ENCODE measurements around the gene H1-8. TPM values are rescaled to one million over a fixed set of nuclear protein-coding genes. Genes with fewer than 3 reads are reported as not detected.

H1-8 gene
- total RNA-seq, 2 experiments from 2014 or later = not detected

DNA sequence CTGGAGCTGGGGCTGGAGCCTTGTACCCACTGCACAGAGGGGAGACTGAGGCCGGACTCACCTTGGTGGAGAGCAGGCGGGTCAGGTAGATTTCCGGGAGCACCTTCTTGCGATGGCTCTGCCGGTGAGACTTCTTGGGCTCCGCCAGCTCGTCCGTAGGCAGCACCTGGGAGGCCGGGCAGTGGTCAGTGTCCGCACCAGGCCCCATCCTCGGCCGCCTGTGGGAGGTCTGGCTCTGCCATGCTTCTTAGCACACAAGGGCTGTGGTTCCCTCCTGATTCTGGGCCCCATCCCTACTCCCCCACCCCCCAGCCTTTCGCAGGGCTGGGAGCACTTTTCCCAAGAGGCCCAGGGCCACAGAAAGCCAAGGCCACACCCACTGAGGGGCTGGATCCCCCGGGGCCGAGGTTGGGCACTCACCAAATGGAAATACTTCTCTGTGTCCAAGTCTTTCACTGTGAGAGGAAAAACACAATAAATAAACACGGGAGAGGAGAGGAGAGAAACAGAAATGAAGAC lies 17.4 kb downstream of the H1-8 start:
- Mint-ChIP-seq H3K4me1 (no peaks in the 10 kb centered on the region), H3K4me3 (no peak overlapping the region), H3K27me3 (no peaks in the 10 kb centered on the region), H3K9me3 (ENCODE audit: low read depth) (no peaks in the 10 kb centered on the region), H3K36me3 (ENCODE audit: low read depth) (no peaks in the 10 kb centered on the region), H3K27ac (no peak overlapping the region)
- DNase-seq = no peak
- intact Hi-C loops (cut with DNase I, micrococcal nuclease) = no loop called here
- no peak for ATAC-seq
- ChIA-PET CTCF (no interaction called here), POLR2A (no interaction called here)

DNA sequence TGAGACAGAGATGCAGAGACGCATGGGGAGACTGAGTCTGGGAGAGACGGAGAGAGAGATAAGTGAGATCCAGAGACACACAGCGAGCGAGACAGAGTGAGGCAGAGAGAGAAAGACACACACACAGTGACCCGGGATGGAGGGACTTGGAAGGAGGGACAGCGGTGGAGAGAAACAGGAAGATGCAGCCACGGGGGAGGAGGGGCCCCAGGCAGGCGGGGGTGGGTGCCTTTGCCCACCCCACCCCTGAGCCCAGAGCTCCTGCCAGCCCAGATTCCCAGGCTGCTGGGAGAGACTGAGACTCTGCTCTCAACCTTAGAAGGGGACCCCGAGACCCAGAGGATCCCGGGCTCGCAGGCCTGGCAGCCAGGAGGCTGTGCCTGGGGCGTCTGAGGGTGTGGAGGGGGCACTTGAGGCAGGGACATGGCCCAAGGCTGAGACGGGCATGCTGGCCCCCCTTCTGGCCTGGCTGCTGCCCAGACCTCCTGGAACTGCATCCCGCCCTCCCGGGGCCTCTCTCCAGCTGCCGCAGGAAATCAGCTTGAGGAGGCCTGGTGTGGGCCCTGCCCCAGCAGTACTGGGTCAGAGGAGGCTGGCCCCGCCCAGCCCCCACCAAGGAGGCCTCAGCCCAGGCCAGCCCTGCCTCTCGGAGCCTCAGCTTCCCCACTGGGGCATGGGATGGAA lies 18.1 kb downstream of the H1-8 start:
- no peak overlapping the region for H3K27ac Mint-ChIP-seq
- no peaks in the 10 kb centered on the region for H3K9me3 Mint-ChIP-seq (ENCODE audit: low read depth)
- ATAC-seq = no peak
- intact Hi-C loops (cut with DNase I, micrococcal nuclease) = no loop called here
- H3K4me1 Mint-ChIP-seq = no peaks in the 10 kb centered on the region
- ChIA-PET POLR2A (no interaction called here), CTCF (no interaction called here)
- H3K27me3 Mint-ChIP-seq = no peaks in the 10 kb centered on the region
- H3K36me3 Mint-ChIP-seq (ENCODE audit: low read depth) = no peaks in the 10 kb centered on the region
- no peak for DNase-seq
- H3K4me3 Mint-ChIP-seq = no peak overlapping the region

DNA sequence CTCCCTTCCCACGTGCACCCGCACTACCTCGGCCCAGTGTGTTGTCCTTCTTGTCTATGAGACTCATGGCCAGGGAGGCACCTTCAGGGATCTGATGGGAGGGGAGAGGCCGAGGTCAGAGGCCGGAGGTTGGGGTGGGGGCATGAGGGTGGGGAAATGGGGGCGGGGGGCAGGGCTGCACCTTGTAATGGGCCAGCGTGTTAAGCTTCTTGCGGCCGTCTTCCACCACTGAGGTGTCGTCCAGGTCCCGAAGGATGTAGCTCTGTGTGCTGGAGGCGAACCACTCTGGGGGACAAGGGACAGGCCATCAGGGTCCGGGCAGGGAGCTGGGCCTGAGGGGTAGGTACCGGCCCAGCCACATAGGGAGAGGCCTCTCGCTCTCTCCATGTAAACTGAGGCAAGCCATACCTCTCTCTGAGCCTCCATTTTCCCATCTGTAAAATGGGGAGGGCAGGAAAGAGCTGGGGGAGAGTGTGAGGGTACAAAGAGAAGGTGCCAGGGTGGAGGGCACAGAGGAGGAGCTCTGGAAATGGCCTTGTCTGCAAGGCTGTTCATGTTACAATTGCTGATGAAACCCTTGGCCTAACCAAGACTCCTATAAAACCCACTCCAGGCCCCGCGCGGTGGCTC lies 18.8 kb downstream of the H1-8 start:
- Mint-ChIP-seq H3K27me3 (no peaks in the 10 kb centered on the region), H3K9me3 (ENCODE audit: low read depth) (no peaks in the 10 kb centered on the region), H3K4me3 (no peak overlapping the region), H3K4me1 (no peaks in the 10 kb centered on the region), H3K36me3 (ENCODE audit: low read depth) (no peaks in the 10 kb centered on the region), H3K27ac (no peak overlapping the region)
- ChIA-PET POLR2A (no interaction called here), CTCF (no interaction called here)
- no peak for DNase-seq
- no peak for ATAC-seq
- intact Hi-C loops (cut with DNase I, micrococcal nuclease) = no loop called here

DNA sequence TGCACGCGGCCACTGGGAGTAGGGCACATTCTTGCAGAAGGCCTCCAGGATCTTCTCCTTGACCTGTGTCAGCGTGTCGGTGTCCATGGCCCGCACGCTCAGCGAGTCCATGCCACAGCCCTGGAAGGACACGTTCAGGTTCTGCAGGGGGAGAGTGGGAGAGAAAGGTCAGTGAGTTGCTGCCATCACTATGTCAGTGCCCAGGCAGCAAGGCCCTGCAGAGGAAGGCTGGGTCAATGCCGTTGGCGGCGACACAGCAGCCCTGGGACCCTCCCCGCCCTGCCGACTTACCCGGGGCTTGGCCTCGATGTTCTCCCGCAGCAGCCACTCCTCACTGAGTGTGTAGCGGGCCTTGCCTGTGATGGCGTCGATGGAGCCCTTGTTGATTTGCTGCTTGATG lies 19.8 kb downstream of the H1-8 start:
- no peak for ATAC-seq
- H3K4me1 Mint-ChIP-seq = no peaks in the 10 kb centered on the region
- CTCF ChIA-PET = no interaction called here
- H3K27ac Mint-ChIP-seq = no peak overlapping the region
- H3K4me3 Mint-ChIP-seq = no peak overlapping the region
- H3K27me3 Mint-ChIP-seq = no peaks in the 10 kb centered on the region
- intact Hi-C loops (cut with DNase I, micrococcal nuclease) = no loop called here
- DNase-seq = no peak
- H3K9me3 Mint-ChIP-seq (ENCODE audit: low read depth) = no peaks in the 10 kb centered on the region
- POLR2A ChIA-PET = no interaction called here
- no peaks in the 10 kb centered on the region for H3K36me3 Mint-ChIP-seq (ENCODE audit: low read depth)

DNA sequence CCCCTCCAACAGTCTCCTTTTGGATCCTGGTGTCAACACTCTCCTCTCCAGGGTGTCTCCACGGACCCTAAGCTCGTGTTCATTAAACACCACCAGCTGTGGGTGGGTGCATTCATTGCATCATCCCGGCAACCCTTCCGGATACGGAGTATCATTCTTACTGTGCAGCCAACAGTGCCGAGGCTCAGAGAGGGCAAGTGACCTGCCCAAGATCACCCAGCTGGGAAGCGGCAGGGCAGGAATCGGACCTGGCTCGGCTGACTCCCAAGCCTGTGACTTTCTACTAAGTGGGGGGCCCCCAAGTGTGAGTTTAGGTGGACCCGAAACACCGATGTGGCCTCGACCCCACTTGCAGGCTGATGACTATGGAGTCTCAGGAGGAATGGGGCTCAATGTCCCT lies 20.4 kb downstream of the H1-8 start:
- H3K9me3 Mint-ChIP-seq (ENCODE audit: low read depth) = no peaks in the 10 kb centered on the region
- H3K27me3 Mint-ChIP-seq = no peaks in the 10 kb centered on the region
- H3K4me3 Mint-ChIP-seq = no peak overlapping the region
- POLR2A ChIA-PET = no interaction called here
- CTCF ChIA-PET = no interaction called here
- ATAC-seq (no peak), DNase-seq (no peak)
- no peak overlapping the region for H3K27ac Mint-ChIP-seq
- intact Hi-C loops (cut with DNase I, micrococcal nuclease) = no loop called here
- no peaks in the 10 kb centered on the region for H3K4me1 Mint-ChIP-seq
- no peaks in the 10 kb centered on the region for H3K36me3 Mint-ChIP-seq (ENCODE audit: low read depth)

DNA sequence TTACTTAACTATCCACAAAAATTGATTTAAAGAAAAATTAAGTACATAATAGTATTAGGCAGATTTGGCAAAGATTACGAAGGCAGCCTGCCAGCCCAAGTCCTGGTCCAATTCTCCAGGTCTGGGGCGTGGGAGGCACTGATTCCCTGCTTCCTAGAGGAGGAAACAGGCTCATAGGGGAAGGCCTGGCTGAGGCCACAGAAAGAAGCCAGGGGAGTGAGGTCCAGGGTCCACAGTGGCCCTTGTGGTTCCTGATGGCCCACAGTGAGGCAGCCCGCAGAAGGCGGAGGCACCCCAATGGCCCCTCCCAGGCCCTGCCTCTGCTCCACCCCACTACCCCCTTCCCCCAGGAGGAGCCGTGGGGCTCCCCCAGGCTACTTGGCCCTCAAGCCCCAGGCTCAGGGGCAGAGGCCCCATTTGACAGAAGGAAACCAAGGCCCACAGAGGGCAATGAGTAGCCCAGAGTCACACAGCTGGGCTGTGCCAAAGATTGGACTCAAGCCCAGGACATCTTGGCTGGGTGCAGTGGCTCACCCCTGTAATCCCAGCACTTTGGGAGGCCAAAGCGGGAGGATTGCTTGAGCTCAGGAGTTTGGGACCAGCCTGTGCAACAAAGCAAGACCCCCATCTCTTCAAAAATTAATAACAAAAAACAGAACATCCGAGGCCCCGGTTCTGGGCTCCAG lies 21.0 kb downstream of the H1-8 start:
- intact Hi-C loops (cut with DNase I, micrococcal nuclease) = no loop called here
- Mint-ChIP-seq H3K4me3 (no peak overlapping the region), H3K9me3 (ENCODE audit: low read depth) (no peaks in the 10 kb centered on the region), H3K4me1 (no peaks in the 10 kb centered on the region), H3K36me3 (ENCODE audit: low read depth) (no peaks in the 10 kb centered on the region), H3K27me3 (no peaks in the 10 kb centered on the region), H3K27ac (no peak overlapping the region)
- ATAC-seq (no peak), DNase-seq (no peak)
- ChIA-PET POLR2A (no interaction called here), CTCF (no interaction called here)

DNA sequence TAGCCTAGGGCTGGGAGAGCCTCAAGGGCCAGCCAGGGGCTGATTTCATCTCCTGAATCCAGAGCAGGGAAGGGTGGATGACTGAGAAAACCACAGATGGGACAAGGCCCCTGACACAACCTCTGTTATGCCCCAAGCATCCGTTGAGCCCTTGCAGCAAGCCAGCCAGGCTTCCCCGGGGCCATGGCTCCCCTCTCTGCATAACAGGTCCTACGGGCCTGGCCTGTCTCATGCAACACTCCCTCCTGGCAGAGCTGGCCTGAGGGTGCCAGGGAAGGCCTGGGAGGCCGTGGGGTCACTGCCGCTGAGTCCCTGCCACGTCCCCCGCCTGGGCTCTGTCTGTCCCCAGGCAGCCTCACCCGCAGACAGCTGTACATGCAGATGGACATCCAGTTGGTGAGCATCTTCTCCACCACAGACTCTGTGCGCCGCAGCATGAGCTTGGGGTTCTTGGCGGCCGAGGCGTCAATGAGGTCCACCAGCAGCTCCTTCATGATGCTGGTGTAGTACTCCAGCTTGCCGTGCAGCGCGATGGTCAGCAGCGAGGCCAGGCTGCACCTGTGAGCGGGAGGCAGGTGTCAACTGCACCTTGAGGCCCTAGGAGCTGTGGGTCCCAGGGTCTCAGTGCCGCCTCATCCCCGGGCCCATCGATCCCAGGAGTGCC lies 22.1 kb downstream of the H1-8 start:
- CTCF ChIA-PET = no interaction called here
- POLR2A ChIA-PET = no interaction called here
- no peak overlapping the region for H3K4me3 Mint-ChIP-seq

DNA sequence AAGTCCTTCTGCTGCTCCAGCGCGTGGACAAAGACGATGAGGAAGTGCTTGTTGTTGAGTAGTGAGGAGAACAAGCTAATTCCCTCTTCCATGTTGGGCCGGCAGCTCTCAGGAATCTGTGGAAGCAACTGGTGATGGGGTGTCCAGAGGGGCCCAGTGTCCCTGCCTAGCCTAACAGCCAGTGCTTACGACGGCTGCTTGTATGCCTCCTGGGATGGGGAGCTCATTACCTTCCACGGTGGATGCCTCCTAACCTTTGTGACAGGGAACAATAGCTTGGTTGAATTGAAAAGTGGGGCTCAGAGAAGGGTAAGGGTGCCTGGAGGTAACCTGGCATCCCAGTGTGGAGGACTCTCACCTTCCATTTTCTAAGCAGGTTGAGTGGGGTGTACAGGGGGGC lies 22.9 kb downstream of the H1-8 start:
- no peaks in the 10 kb centered on the region for H3K4me1 Mint-ChIP-seq
- DNase-seq (no peak), ATAC-seq (no peak)
- no peaks in the 10 kb centered on the region for H3K36me3 Mint-ChIP-seq (ENCODE audit: low read depth)
- intact Hi-C loops (cut with DNase I, micrococcal nuclease) = no loop called here
- no peak overlapping the region for H3K4me3 Mint-ChIP-seq
- H3K9me3 Mint-ChIP-seq (ENCODE audit: low read depth) = no peaks in the 10 kb centered on the region
- no peaks in the 10 kb centered on the region for H3K27me3 Mint-ChIP-seq
- ChIA-PET CTCF (interaction anchor here (0.6 kb wide), 1 partner anchor 298 kb away, joined by 3 read pairs; no protein-coding TSS in a partner anchor), POLR2A (no interaction called here)
- no peak overlapping the region for H3K27ac Mint-ChIP-seq

More for the DNA sequence above, 22.1 kb downstream of the H1-8 start:
- intact Hi-C loops (cut with DNase I, micrococcal nuclease) = no loop called here
- H3K27me3 Mint-ChIP-seq = no peaks in the 10 kb centered on the region
- no peaks in the 10 kb centered on the region for H3K36me3 Mint-ChIP-seq (ENCODE audit: low read depth)
- H3K27ac Mint-ChIP-seq = no peak overlapping the region
- ATAC-seq (no peak), DNase-seq (no peak)
- H3K4me1 Mint-ChIP-seq = no peaks in the 10 kb centered on the region
- no peaks in the 10 kb centered on the region for H3K9me3 Mint-ChIP-seq (ENCODE audit: low read depth)

DNA sequence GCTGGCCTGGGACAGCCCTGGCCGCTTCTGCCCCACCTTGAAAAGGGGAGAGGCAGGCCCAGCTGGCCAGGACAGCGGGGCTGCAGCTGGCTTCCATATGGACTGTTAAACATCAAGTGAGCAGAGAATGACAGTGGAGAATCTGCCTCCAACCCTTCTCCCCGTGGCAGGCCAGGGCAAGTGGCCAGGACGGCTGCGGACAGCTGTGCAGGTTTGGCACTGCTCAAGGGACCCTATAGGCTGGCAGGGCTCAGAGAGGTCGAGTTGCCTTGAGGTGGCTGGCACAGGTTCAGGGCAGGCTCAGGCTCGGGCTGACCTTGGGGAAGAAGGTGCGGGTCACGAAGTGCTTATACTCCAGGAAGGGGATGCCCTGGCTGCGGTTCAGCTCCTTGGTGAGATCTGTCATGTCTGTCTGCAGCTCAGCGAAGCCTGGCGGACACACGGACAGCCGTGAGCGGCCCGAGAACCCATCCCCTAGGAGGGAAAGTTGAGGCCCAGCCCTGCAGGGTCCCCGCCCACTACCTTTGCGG lies 24.3 kb downstream of the H1-8 start:
- Mint-ChIP-seq H3K36me3 (ENCODE audit: low read depth) (no peaks in the 10 kb centered on the region), H3K27ac (no peak overlapping the region), H3K27me3 (no peaks in the 10 kb centered on the region), H3K4me1 (no peaks in the 10 kb centered on the region), H3K9me3 (ENCODE audit: low read depth) (no peaks in the 10 kb centered on the region), H3K4me3 (no peak overlapping the region)
- ATAC-seq = no peak
- ChIA-PET CTCF (interaction anchor here (1.0 kb wide), 1 partner anchor 10 kb away, joined by 3 read pairs; no protein-coding TSS in a partner anchor), POLR2A (interaction anchor here (0.6 kb wide), 1 partner anchor 184 kb away, joined by 3 read pairs; no protein-coding TSS in a partner anchor)
- intact Hi-C loops (cut with DNase I, micrococcal nuclease) = no loop called here
- DNase-seq = no peak

DNA sequence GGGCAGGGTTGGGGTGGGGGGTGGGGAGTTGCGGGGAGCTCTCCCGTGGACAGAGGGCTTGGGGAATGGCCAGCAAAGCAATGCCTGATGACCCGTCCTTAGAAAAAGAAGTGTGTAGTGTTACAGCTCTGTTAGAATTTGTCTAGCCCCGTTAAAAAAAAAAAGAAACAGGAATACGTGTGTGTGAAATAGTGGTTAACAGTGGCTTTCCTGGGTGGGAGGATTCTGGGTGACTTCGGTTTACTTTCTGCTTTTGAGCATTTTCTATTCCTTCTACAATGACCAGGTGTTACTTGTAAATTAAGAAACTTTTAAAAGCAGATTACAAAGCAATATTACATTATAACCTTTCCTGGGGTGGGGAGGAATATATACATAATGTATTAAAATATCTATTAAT lies 25.0 kb downstream of the H1-8 start:
- Mint-ChIP-seq H3K27ac (no peak overlapping the region), H3K27me3 (no peaks in the 10 kb centered on the region), H3K4me1 (no peaks in the 10 kb centered on the region), H3K36me3 (ENCODE audit: low read depth) (no peaks in the 10 kb centered on the region), H3K9me3 (ENCODE audit: low read depth) (no peaks in the 10 kb centered on the region), H3K4me3 (no peak overlapping the region)
- ChIA-PET POLR2A (interaction anchor here (0.6 kb wide), 1 partner anchor 185 kb away, joined by 3 read pairs; no protein-coding TSS in a partner anchor), CTCF (no interaction called here)
- intact Hi-C loops (cut with DNase I, micrococcal nuclease) = no loop called here
- ATAC-seq (no peak), DNase-seq (no peak)

DNA sequence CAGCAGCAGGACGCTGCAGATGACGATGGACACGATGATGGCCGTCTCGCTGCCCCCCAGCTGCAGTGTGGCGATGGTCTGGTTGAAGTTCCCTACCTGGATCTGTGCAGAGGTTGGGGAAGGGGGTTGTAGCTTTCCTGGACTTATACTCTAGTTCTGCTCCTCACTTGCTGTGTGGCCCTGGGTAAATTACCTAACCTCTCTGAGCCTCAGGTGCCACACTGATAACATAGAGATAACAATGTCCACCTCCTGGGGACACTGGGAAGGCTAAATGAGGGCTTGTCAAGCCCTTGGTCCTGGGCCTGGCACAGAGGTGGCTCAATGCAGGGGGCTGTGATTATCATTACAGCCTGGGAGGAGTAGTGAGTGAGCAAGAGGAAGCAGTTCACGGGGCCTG lies 26.9 kb downstream of the H1-8 start:
- no peak overlapping the region for H3K4me3 Mint-ChIP-seq
- DNase-seq = no peak
- ChIA-PET CTCF (no interaction called here), POLR2A (no interaction called here)
- no peaks in the 10 kb centered on the region for H3K4me1 Mint-ChIP-seq
- H3K27ac Mint-ChIP-seq = no peak overlapping the region
- ATAC-seq = no peak
- H3K9me3 Mint-ChIP-seq (ENCODE audit: low read depth) = no peaks in the 10 kb centered on the region
- no peaks in the 10 kb centered on the region for H3K27me3 Mint-ChIP-seq
- no peaks in the 10 kb centered on the region for H3K36me3 Mint-ChIP-seq (ENCODE audit: low read depth)
- intact Hi-C loops (cut with DNase I, micrococcal nuclease) = no loop called here

Data from activated CD4-positive, alpha-beta T cell treated with anti-CD3 and anti-CD28 coated beads for 36 hours (primary cell).